Stimulated activated CD8-positive, alpha-beta memory T cell treated with anti-CD3 and anti-CD28 coated beads, Interleukin-12 subunit alpha, Interleukin-12 subunit beta, amount 100 ng/mL, for 1 hour (primary cell): ENCODE data around the gene TARS2.

Source experiments
- DNase-seq: peaks from one replicate; pipeline ENCODE4 v3.0.0-alpha.2; 2020; ENCODE audit warnings: low read depth

The TARS2 gene

GRCh38 chr1:150555198-150555970 is 68.2 kb downstream of the TARS2 start:
- no peak for DNase-seq

- no peak for DNase-seq
Measured at GRCh38 chr1:150555971-150556865, 69.0 kb downstream of the TARS2 start.

- no peak for DNase-seq
Measured at GRCh38 chr1:150557065-150557600, 69.9 kb downstream of the TARS2 start.
